Measurements from ENCODE around the gene PCSK5.

DNA sequence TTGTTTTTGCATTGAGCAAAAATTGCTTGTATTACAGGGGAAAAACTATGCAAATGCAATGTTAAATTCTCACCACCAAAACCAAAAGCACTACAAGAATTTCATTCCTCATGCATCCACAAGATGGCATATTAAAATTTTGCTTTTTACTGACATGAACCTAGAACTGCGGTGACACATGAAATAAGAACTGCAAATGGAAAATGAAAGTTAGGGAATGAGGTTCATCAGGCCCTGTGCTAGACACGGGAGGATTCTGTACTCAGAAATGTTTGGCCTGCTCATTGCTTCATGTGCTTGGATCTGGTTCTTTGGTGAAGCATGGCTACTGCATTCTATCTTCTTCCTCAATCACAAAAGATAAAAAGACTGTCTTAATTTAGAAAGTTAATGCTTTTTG, 512.9 kb downstream of the PCSK5 start:
- TF ChIP-seq, protein P1, sequence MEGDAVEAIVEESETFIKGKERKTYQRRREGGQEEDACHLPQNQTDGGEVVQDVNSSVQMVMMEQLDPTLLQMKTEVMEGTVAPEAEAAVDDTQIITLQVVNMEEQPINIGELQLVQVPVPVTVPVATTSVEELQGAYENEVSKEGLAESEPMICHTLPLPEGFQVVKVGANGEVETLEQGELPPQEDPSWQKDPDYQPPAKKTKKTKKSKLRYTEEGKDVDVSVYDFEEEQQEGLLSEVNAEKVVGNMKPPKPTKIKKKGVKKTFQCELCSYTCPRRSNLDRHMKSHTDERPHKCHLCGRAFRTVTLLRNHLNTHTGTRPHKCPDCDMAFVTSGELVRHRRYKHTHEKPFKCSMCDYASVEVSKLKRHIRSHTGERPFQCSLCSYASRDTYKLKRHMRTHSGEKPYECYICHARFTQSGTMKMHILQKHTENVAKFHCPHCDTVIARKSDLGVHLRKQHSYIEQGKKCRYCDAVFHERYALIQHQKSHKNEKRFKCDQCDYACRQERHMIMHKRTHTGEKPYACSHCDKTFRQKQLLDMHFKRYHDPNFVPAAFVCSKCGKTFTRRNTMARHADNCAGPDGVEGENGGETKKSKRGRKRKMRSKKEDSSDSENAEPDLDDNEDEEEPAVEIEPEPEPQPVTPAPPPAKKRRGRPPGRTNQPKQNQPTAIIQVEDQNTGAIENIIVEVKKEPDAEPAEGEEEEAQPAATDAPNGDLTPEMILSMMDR (IDR thresholded peaks at IDR 0.05) = peak; percentile 66 to 95 (median 82)
- peak in 1 of 2 donors; percentile 27 for TF ChIP-seq POLR2A (IDR thresholded peaks at IDR 0.05)

All from adrenal gland (tissue), 5 donors.